Left renal cortex interstitium (tissue), 4 donors: Measurements from ENCODE around the gene GBE1. TPM values are rescaled to one million over a fixed set of nuclear protein-coding genes. Genes with fewer than 3 reads are reported as not detected.

Experiments
- DNase-seq, 4 donors: peaks; one replicate each; pipeline ENCODE4 v3.0.0-alpha.2; 2013; ENCODE audit warnings: low read depth in 4 of 4, low spot score in 2 of 4, missing footprints in 1 of 4
- polyA plus RNA-seq, 4 donors: library from polyadenylated mRNA; unstranded; fragments of 120-200 nt; gene quantifications; one replicate each; pipeline ENCODE4 v1.2.1, GENCODE V29; 2013; ENCODE audit not compliant: insufficient read length in 4 of 4

GBE1 gene
- polyA plus RNA-seq, 4 donors, result 26.1 to 34.7 (median 28.8) TPM

DNA sequence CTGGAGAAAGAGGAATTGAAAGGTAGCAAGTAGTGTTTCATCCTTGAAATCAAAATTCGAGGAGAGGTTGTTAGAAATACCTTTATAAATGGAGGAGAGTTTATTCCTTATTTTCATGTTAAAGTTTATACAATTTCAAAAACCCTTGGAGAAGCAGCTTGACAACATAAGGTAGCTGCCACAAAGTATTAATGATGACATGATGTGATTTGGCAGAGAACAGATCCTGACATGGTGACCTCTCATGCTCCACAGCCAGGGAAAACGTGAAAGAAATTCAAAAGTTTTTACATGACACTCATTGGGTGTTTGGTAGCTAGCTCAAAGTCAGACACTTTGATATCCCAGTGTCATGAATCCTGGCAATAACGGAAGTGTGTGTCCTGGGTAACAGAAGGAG, 320.8 kb downstream of the GBE1 start:
- no peak for DNase-seq
